Stimulated activated CD4-positive, alpha-beta T cell treated with anti-CD3 and anti-CD28 coated beads, Interleukin-12 subunit alpha, Interleukin-12 subunit beta, amount 100 ng/mL, for 24 hours (primary cell): Measurements from ENCODE around the gene TUBB4B.
"Not testable (repeated sequence)": the region's sequence is repeated elsewhere in the genome, so short reads cannot be mapped to it uniquely, and the experiment has no call there.

Experiments used
- DNase-seq, 2 experiments: peaks; one replicate each; pipeline ENCODE4 v3.0.0-alpha.2; 2020; ENCODE audit warnings: low read depth in 2 of 2

Gene TUBB4B

DNA sequence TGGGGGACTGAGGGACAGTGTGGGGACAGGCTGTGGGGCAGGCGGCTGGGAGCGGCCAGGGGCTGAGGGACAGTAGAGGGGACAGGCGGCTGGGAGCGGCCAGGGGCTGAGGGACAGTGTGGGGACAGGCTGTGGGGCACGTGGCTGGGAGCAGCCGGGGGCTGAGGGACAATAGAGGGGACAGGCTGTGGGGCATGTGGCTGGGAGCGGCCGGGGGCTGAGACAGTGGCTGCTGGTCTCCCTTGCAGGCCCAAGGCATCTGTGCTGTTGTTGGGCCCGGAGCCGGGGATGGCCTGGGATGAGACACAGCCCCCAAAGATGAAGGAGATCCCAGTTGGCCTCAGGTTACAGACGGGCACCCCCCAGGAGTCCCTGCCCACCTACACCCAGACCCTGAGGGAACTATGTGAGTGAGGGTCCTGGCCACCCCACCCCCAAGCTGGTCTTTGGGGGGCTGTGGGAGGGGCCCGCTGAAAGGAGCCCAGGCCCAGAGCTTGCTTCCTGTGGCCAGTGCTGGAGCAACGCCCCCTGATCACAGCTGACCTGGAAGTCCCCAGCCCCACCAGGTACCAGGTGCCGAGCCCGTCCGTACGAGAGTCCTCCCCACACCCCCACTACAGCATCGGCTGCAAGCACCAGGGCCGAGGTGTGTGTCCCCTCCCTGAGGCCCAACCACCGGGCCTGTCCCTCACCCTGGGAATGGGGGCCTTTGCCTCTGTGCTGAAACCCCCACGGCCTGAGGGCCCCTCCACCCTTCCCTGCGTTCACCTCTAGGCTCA, 10.6 kb downstream of the TUBB4B start:
- DNase-seq, result no peak

DNA sequence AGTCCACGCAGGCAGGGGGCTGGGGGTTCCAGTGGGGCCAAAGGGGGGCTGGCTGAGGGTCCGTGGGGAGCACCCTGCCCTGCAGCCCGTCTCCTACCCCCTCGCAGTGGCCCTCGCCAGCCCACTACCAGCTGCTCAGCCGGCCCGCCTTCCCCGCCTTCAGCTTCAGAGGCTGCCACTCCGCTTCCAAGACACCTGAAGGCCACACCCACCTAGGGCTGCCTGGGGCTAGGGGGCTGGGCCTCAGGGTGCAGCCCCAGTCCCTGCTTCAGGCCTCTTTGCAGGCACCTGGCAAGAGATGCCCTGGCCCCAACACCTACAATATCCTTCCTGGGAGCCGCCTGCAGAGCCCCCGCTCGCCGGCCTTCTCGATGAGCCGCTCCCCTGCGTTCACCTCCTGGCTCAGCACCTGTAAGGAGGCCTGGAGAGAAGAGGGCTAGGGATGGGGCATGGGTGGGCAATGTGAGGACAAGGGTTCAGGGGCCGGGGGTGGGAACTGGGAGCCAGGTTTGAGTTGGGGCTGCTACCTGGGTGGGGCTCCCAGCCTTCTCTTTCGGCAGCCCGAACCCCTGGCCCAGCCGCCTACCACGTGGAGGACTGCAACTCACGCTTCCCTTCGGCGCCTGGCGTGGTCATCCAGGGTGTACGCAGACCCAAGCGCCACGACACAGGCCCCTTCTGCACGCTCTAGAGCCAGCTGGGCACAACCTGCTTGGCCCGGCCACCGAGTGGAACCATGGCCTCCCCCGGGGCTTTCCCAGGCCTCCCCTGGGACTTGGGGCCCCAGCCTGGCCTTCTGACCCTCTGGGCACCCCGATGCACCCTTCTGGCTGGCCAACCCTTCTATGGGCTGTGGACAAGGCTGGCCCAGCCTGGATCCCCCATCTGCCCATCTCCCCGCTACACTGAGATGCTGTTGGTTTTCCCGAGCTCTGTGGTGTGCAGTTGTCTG, 11.7 kb downstream of the TUBB4B start:
- DNase-seq, result no peak

DNA sequence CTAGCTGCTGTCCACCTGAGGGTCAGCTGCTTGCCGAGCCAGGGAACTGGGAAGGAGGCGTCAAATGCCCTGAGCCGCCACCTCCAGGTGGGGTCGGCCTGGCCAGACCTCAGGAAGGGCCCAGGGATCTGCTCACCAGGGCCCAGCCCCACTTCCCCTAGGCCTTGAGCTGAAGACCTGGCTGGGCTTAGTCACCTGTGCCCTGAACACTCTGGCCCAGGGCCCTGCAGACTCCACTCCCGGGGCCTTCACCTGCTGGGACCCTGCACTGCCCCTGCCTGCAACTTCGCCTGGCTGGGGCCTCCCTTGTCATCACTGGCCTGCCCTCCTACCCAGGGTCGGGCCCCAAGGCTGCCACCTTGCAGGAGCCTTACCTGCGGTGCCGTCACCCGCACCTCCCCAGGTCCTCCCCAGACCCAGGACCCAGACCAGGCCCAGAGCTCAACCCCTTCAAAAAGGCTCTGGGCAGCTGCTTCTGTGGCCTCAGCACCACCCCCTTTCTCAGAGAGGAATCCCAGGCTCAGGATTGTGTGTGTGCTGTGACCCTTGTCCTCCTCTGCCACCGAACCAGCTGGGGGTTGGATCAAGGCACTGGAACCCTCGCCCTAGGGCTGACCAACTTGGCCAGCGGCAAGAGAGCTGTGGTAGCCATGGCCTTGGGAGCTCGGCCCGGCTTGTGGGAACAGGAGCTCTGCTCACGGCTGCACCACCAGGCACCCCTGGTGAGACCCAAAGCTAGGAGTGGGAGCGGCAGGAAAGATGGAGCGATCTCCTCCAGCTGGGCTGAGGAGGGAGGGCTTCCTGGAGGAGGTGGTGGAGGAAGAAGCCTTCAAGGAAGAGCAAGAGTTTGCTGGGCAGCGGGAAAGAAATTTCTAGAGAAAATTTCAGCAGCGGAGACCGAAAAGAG, 12.9 kb downstream of the TUBB4B start:
- no peak for DNase-seq

DNA sequence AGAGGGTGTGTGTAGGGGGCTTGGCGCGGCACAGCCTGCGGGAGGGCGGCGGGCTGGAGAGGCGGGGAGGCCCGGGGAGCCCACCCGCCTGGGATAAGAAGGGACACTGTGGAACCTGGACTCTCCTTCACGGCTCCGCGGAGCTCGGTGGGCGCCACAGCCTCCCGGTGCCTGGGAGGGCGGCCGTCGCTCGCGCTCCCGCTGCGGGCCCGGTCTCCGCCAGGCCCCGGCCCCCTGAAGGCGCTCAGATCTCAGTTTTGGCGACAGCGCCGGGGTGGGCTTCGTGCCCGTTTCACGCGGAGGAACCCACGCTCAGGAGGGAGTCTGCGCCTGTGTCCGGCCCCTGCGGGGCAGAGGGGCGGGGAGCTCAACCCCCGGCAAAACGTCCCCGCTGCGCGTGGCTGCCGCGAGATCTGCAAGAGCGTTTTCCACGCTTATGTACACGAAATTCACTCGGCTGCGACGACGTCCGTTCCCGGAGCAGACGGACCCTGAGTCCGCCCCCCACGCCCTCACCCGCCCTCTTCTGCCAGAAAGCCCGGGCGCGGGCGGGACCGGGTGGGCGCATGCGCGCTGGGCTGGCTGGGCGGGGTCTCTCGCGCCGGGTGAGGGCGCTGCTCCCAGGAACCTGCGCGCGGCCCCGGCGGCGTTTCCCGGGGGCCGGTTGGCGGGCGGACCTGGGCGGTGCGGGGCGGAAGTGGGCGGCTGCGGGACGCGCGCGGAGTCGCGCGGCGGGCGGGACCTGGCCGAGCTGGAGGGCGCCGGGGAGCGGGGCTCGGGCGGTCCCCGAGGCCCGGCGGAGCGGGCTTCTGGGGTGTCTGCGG, 13.7 kb downstream of the TUBB4B start, which contains the start of gene NELFB:
Gene NELFB (plus strand): TSS at position 704 of the 824 bp plus-strand sequence.
- peak; percentile 95 to 96 for DNase-seq

DNA sequence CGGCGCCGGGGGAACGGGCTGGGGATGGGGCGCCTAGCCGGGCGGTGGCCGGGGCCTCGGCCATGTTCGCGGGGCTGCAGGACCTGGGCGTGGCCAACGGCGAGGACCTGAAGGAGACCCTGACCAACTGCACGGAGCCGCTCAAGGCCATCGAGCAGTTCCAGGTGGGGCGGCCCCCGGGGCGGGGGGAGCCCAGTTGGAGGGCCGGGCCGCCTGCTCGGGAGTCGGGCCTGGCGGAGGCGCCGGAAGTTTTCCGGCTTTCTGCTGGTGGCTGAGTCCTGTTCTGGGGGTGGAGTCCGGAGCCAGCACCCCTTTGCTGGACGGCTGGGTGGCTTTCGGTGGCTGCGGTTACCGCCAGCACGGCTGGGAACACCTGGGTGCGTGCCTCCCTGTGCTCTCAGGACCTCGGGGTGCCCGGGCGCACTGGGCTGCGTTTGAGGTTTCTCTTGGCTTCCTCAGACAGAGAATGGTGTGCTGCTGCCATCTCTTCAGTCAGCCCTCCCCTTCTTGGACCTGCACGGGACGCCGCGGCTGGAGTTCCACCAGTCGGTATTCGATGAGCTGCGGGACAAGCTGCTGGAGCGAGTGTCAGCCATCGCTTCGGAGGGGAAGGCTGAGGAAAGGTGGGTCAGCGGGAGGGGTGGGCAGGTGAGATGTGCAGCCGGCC, 14.5 kb downstream of the TUBB4B start:
- DNase-seq, result no peak

DNA sequence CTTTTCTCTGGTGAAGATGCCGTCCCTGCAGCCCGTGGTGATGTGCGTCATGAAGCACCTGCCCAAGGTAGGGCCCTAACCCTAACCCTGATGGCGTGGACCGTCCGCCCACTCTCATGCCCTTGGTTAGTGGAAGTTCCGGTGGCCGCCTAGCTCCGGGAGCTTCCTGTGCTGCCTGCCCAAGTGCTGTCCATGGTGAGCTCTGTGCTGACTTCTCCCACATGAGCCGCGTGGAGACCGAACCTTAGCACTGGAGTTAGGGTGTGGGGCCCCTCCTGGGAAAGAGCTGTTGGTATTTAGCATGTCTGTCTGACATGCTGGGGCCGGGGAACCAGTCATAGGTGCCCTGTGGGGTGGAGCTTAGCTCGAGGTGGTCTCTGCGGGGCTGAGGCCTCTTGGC, 15.3 kb downstream of the TUBB4B start:
- DNase-seq, result no peak

DNA sequence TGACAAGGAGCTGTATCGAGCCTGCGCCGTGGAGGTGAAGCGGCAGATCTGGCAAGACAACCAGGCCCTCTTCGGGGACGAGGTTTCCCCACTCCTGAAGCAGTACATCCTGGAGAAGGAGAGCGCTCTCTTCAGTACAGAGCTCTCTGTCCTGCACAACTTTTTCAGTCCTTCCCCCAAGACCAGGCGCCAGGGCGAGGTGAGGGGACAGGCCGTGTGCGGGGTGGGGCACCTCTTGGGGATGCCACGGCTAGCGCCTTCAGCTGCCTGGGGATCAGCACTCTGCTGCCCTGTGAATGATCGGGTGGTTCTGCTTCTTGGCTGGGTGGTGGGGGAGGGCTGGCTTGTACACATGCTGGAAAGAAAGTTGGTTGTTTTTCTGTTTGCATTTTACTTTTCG, 15.8 kb downstream of the TUBB4B start:
- no peak for DNase-seq

DNA sequence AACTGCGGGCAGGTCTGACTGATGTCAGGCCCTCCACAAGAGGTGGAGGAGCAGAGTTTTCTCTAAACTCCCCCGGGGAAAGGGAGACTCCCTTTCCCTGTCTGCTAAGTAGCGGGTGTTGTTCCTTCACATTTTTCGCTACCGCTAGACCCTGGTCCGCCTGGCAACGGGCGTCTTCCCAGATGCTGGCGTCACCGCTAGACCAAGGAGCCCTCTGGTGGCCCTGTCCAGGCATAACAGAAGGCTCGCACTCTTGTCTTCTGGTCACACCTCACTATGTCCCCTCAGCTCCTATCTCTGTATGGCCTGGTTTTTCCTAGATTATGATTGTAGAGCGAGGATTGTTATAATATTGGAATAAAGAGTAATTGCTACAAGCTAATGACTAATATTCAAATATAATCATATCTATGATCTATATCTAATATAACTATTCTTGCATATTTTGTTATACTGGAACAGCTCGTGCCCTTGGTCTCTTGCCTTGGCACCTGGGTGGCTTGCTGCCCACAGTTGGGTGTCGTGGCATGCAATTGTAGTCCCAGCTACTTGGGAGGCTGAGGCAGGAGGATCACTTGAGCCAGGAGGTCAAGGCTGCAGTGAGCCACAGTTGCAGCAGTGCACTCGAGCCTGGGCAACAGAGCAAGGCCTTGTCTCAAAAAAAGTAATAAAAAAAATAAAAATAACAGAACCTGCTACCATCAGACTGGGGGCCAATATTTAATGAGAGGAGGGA, 21.3 kb downstream of the TUBB4B start:
- DNase-seq, result not testable (repeated sequence)

DNA sequence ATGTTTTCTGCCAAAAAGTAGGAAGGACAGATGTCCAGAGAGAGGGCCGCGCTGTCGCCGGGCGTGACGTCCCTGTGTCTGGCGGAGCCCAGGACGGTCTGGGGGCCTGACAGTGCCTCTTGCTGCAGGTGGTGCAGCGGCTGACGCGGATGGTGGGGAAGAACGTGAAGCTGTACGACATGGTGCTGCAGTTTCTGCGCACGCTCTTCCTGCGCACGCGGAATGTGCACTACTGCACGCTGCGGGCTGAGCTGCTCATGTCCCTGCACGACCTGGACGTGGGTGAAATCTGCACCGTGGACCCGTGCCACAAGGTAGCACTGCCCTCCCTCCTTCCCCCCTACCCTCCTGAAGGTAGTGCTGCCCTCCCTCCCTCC, 21.8 kb downstream of the TUBB4B start:
- DNase-seq, result no peak

DNA sequence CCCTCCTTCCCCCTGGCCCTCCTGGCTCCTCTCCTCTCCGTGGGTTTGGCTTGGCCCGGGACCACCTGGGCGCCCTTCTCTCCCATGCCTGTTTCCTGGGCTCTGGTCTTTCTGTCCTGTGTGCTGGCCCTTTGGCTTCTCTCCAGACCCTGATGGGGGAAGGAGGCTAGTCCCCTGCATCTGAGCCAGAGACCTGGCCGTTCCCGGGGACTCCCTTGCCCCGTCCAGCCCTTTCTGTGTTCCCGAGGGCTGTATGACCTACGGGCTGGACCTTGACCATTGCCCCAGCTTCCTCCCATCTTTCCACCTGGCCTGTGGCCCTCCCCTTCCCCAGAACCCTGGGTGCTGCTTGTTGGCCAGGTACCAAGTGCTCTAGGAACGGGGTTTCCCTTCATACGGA, 22.4 kb downstream of the TUBB4B start:
- no peak for DNase-seq

DNA sequence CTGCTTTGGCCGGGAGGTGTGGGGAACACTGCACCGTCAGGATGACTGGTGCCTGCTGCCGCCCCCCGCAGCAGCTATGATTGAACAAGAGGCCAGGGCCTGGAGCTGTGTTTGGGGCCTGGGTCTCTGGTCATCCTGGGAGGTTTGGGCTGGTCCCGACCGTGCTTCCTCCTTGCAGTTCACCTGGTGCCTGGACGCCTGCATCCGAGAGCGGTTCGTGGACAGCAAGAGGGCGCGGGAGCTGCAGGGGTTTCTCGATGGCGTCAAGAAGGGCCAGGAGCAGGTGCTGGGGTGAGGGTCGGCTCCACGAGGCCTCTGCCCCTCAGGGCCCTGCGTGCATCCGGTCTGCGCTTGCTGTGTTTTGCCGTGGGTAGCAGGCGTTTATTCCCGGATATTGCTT, 23.0 kb downstream of the TUBB4B start:
- DNase-seq, result no peak

DNA sequence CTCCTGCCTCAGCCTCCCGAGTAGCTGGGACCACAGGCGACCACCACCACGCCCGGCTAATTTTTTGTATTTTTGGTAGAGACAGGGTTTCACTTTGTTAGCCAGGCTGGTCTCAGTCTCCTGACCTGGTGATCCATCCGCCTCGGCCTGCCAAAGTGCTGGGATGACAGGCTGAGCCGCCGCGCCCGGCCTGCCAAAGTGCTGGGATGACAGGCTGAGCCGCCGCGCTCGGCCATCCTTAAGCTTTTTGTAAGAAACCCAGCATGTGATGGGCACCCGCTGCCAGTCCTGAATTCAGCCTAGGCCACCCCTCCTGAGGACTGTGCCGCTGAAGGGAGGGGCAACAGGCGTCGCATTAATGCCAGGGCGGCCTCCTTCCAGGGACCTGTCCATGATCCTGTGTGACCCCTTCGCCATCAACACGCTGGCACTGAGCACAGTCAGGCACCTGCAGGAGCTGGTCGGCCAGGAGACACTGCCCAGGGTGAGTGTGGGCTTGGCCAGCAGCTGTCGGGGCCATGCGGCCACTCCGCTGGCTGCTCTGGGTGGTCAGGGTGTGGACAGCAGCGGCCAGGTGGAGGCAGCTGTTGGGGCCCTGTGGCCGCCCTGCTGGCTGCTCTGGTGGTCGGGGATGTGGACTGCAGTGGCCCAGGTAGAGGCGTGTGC, 24.5 kb downstream of the TUBB4B start:
- no peak for DNase-seq

DNA sequence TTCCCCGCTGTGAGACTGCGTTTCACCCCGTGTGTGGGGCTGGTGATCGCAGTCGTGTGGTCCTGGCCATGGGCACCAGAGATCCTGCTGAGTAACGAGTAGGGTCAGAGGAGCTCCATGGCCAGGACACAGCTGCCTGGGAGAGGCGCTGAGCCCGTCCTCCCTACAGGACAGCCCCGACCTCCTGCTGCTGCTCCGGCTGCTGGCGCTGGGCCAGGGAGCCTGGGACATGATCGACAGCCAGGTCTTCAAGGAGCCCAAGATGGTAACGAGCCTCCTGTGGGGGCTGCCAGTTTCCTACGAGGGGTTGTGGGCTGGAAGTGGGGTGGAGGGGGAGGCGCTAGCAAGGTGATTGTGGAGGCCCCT, 25.1 kb downstream of the TUBB4B start:
- no peak for DNase-seq

DNA sequence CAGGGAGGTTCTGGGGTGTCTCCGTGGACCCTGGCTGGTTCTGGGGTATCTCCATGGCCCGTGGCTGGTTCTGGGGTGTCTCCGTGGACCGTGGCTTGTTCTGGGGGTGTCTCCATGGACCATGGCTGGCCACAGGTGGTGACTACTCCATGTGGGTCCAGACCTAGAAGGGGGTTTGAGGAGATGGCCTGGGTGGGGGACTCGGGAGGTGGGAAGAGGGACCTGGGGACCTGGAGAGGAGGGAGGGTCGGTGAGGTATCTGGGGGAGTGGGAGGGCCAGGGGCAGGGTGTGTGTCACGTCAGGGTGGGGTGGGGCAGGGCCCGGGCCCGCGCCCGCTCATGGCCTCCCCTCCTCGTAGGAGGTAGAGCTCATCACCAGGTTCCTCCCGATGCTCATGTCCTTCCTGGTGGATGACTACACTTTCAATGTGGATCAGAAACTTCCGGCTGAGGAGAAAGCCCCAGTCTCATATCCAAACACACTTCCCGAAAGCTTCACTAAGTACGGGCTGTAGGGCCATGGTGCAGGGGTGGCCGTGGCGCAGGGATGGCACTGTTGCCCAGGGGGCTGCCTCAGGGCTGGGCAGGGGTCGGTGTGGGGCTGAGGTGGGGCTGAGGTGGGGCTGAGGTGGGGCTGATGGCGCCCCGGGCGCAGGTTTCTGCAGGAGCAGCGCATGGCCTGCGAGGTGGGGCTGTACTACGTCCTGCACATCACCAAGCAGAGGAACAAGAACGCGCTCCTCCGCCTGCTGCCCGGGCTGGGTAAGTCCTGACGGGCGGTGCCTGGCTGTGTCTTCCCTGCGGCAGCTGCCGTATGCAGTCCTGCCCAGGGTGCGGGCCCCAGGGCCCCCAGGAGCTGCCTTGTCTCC, 25.7 kb downstream of the TUBB4B start:
- no peak for DNase-seq

DNA sequence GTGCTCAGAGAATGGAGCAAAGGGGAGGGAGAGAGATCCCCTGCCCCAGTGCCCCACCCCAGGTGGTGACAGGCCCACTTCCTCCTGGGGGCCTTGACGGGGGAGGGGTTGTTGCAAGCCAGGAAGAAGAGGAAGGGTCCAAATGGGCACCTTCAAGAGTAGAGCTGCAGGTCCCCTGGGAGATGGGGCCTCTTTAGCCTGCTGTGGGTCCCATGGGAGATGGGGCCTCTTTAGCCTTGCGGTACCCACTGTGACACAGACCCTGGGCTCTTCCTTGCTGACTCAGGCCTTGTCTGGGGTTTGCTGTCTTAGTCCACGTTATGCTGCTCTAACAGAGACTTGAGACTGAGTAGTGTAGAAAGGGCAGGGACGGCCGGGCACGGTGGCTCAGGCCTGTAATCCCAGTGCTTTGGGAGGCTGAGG, 26.9 kb downstream of the TUBB4B start:
- no peak for DNase-seq

DNA sequence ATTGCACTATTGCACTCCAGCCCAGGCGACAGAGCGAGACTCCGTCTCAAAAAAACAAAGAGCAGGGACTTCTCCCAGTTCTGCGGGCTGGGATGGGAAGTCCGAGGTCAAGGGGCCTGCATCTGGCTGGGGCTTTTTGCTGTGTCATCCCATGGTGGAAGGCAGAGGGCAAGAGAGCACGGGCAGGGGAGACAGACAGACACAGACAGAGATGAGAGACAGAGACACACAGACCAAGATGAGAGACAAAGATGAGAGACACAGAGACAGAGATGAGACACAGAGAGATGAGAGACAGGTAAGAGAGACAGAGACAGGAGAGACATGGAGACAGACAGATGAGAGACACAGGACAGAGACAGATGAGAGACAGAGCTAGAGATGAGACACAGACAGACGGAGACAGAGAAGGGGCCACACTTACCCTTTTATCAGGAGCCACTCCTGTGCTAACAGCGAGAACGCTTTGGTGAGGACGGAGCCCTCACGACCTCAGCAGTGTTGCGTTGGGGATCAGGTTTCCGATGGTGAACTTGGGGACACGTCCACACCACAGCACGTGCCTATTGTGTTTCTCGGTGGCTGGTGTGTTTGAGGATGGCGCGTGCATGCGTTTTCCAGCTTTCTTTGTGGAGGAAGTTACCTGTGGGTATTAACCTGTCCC, 27.6 kb downstream of the TUBB4B start:
- DNase-seq, result no peak

DNA sequence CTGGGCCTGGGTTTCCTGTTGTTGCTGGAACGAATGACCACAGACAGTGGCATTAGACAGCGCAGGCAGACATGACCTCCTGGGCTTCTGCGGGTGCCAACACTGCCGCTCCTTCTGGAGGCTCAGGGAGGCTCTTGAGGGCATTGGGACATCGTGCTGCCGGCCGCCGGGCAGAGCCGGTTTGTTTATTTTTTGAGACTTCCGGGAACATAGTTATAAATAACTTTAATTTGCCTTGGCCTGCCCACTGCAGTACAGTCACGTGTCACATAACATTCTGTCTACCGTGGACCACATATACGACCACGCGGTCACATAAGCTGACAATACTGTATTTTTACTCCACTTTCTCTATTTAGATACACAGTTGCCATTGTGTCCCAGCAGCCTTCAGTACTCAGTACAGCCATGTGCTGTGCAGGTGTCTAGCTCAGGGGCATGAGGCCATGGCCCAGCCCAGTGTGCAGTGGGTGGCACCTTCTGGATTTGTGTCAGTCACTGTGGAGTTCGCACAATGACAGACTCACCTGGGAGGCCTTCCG, 28.2 kb downstream of the TUBB4B start:
- no peak for DNase-seq
